Testis (tissue), 3 donors: ENCODE data around the gene COL7A1. TPM values are rescaled to one million over a fixed set of nuclear protein-coding genes. Genes with fewer than 3 reads are reported as not detected.

ENCODE experiments used
- DNase-seq: peaks from one replicate; pipeline ENCODE4 v3.0.0-alpha.2; 2019
- H3K27ac ChIP-seq, 2 donors: fragments of 200-600 bp; sonication (generic); one replicate each; pipeline ENCODE4 v1.5.1; 2019
- H3K27me3 ChIP-seq: fragments of 200-600 bp; sonication (generic); one replicate; pipeline ENCODE4 v1.5.1; 2019
- H3K36me3 ChIP-seq: fragments of 200-600 bp; sonication (generic); one replicate; pipeline ENCODE4 v1.5.1; 2017; ENCODE audit warnings: low read depth; ENCODE audit errors: missing control alignments
- H3K4me1 ChIP-seq: fragments of 200-600 bp; sonication (generic); one replicate; pipeline ENCODE4 v1.5.1; 2019
- H3K4me3 ChIP-seq, 2 donors: fragments of 200-600 bp; sonication (generic); one replicate each; pipeline ENCODE4 v1.5.1; 2017 to 2019
- H3K9me3 ChIP-seq: fragments of 200-600 bp; sonication (generic); one replicate; pipeline ENCODE4 v1.5.1; 2017
- CTCF ChIP-seq, 3 experiments: fragments of 450-650 bp in 2 of 3; fragments of 200-600 bp in 1 of 3; sonication (generic) in 1 of 3; IDR thresholded peaks; one replicate each; pipeline ENCODE4 v1.5.1; 2016 to 2019; ENCODE audit warnings: antibody characterized with exemption in 3 of 3, mild to moderate bottlenecking in 2 of 3, moderate library complexity in 1 of 3
- POLR2A ChIP-seq: fragments of 450-650 bp; IDR thresholded peaks from one replicate; pipeline ENCODE4 v1.6.1; 2017; ENCODE audit warnings: antibody characterized with exemption, mild to moderate bottlenecking, moderate library complexity
- WGBS, 2 donors: methylation state at CpG; one replicate each; pipeline ENCODE4 v1.1.5; 2018; 5-methylcytosine and 5-hydroxymethylcytosine counted together
- intact Hi-C: fragments of 100-400 bp; cut with DNase I; formaldehyde crosslinking; loops from one replicate; pipeline ENCODE4 v1.15.1; 2023; ENCODE audit warnings: low total_unique reads
- polyA plus RNA-seq: library from polyadenylated mRNA; stranded (reverse); fragments of 350-450 nt; fragmentation: Illumina TruSeq; extraction: RNeasy Lipid Tissue Mini Kit (QIAGEN cat#74804); gene quantifications from one replicate; pipeline ENCODE4 v1.2.3, GENCODE V29; 2014; ENCODE audit warnings: low read depth, low replicate concordance; ENCODE audit not compliant: insufficient read depth
- total RNA-seq, 2 donors: library from RNA; depleted of rRNA; stranded (reverse); fragments of >200 nt; gene quantifications; one replicate each; pipeline ENCODE4 v1.2.3, GENCODE V29; 2016

Gene COL7A1
- total and polyA plus RNA-seq, 3 donors from 2014 or later: 19.9 to 39.1 (median 34.1) TPM

- WGBS, 2 donors: 93 to 96% methylated on average over 8 to 9 of the region's 9 CpGs
- TF ChIP-seq POLR2A (no peak), CTCF (IDR thresholded peaks at IDR 0.05) (no peak)
- Histone ChIP-seq H3K27me3 (no peaks in the 10 kb centered on the region), H3K4me3 (no peak overlapping the region), H3K9me3 (no peaks in the 10 kb centered on the region), H3K27ac (no peak overlapping the region), H3K4me1 (peaks cover 21% of the 10 kb centered on the region), H3K36me3 (no peaks in the 10 kb centered on the region)
- intact Hi-C loops: no loop called here
- DNase-seq: no peak
Measured at GRCh38 chr3:48593337-48593736, 1.8 kb downstream of the COL7A1 start.

- no peak for DNase-seq
- no peak overlapping the region for H3K4me3 ChIP-seq
- no peaks in the 10 kb centered on the region for H3K36me3 ChIP-seq
- intact Hi-C loops: no loop called here
- H3K4me1 ChIP-seq: peaks cover 15% of the 10 kb centered on the region
- no peak overlapping the region for H3K27ac ChIP-seq
- TF ChIP-seq POLR2A: no peak
- no peak for TF ChIP-seq CTCF (IDR thresholded peaks at IDR 0.05)
- 95 to 98% methylated on average over 11 to 21 of the region's 21 CpGs for WGBS, 2 donors
- H3K27me3 ChIP-seq: no peaks in the 10 kb centered on the region
- H3K9me3 ChIP-seq: no peaks in the 10 kb centered on the region
Measured at GRCh38 chr3:48592519-48593087, 2.5 kb downstream of the COL7A1 start.

GRCh38 chr3:48591886-48592518, 3.1 kb downstream of the COL7A1 start:
- Histone ChIP-seq H3K36me3 (no peaks in the 10 kb centered on the region), H3K9me3 (no peaks in the 10 kb centered on the region), H3K27ac (no peak overlapping the region), H3K4me3 (no peak overlapping the region), H3K27me3 (no peaks in the 10 kb centered on the region), H3K4me1 (peaks cover 9% of the 10 kb centered on the region)
- no peak for DNase-seq
- intact Hi-C loops: no loop called here
- 94 to 98% methylated on average over 6 to 18 of the region's 22 CpGs for WGBS, 2 donors
- TF ChIP-seq POLR2A: no peak
- TF ChIP-seq CTCF (IDR thresholded peaks at IDR 0.05): no peak

GRCh38 chr3:48591436-48591835, 3.7 kb downstream of the COL7A1 start:
- no peak for TF ChIP-seq CTCF (IDR thresholded peaks at IDR 0.05)
- TF ChIP-seq POLR2A: no peak
- H3K27ac ChIP-seq: no peak overlapping the region
- no peaks in the 10 kb centered on the region for H3K27me3 ChIP-seq
- WGBS, 2 donors: 89% methylated on average over 14 of the region's 14 CpGs; no CpG with 5 or more reads in 1 of the 2 donors
- no peaks in the 10 kb centered on the region for H3K9me3 ChIP-seq
- H3K4me3 ChIP-seq: no peak overlapping the region
- no peaks in the 10 kb centered on the region for H3K36me3 ChIP-seq
- DNase-seq: no peak
- intact Hi-C loops: no loop called here
- peaks cover 9% of the 10 kb centered on the region for H3K4me1 ChIP-seq

- 89 to 91% methylated on average over 4 to 15 of the region's 15 CpGs for WGBS, 2 donors
- no peak overlapping the region for H3K4me3 ChIP-seq
- TF ChIP-seq CTCF (IDR thresholded peaks at IDR 0.05) (no peak), POLR2A (no peak)
- H3K27ac ChIP-seq: no peak overlapping the region
- no peaks in the 10 kb centered on the region for H3K9me3 ChIP-seq
- H3K36me3 ChIP-seq: no peaks in the 10 kb centered on the region
- intact Hi-C loops: no loop called here
- H3K27me3 ChIP-seq: no peaks in the 10 kb centered on the region
- H3K4me1 ChIP-seq: no peaks in the 10 kb centered on the region
- DNase-seq: no peak
Measured at GRCh38 chr3:48588230-48588629, 6.9 kb downstream of the COL7A1 start.
